Measurements from ENCODE around the gene ABCF1.

The ABCF1 gene

GRCh38 chr6:30601815-30602641 is 30.8 kb downstream of the ABCF1 start:
- DNase-seq = no peak

GRCh38 chr6:30603961-30604360 is 32.7 kb downstream of the ABCF1 start:
- DNase-seq = no peak

- no peak for DNase-seq
These were observed 38.8 kb downstream of the ABCF1 start for GRCh38 chr6:30610065-30610464.

- no peak for DNase-seq
These were observed 40.1 kb downstream of the ABCF1 start for GRCh38 chr6:30611150-30611855.

- DNase-seq = no peak
These were observed 40.6 kb downstream of the ABCF1 start for GRCh38 chr6:30611856-30612194.

- DNase-seq = no peak
These were observed 41.0 kb downstream of the ABCF1 start for GRCh38 chr6:30612213-30612612.

GRCh38 chr6:30612687-30613248 is 41.5 kb downstream of the ABCF1 start:
- DNase-seq = no peak

- no peak for DNase-seq
These were observed 42.2 kb downstream of the ABCF1 start for GRCh38 chr6:30613251-30614043.

- DNase-seq = no peak
These were observed 43.0 kb downstream of the ABCF1 start for GRCh38 chr6:30614044-30614842.

- peak; percentile 96 for DNase-seq
These were observed 43.6 kb downstream of the ABCF1 start for GRCh38 chr6:30614843-30615218.

GRCh38 chr6:30615219-30615957 is 44.1 kb downstream of the ABCF1 start:
- peak; percentile 83 for DNase-seq

- DNase-seq = peak; percentile 38
These were observed 44.9 kb downstream of the ABCF1 start for GRCh38 chr6:30615958-30616810.

GRCh38 chr6:30616811-30617564 is 45.7 kb downstream of the ABCF1 start, which contains the start of gene PPP1R10:
Gene PPP1R10, minus strand, starts transcription at chr6:30617243. Its CDS starts 7,299 bp downstream, at chr6:30609944.
- DNase-seq = peak; percentile 98

GRCh38 chr6:30617565-30618269 is 46.5 kb downstream of the ABCF1 start, which contains the start of gene MRPS18B:
Gene MRPS18B, plus strand, starts transcription at chr6:30617840. Its CDS starts 26 bp downstream, at chr6:30617866.
- DNase-seq = peak; percentile 97

- no peak for DNase-seq
These were observed 47.1 kb downstream of the ABCF1 start for GRCh38 chr6:30618270-30618797.

GRCh38 chr6:30619561-30619960 is 48.3 kb downstream of the ABCF1 start:
- DNase-seq = no peak

- no peak for DNase-seq
These were observed 54.3 kb downstream of the ABCF1 start for GRCh38 chr6:30625511-30625910.

- DNase-seq = peak; percentile 36
These were observed 55.5 kb downstream of the ABCF1 start, which contains the start of gene ATAT1 for GRCh38 chr6:30626484-30627366. Gene ATAT1, plus strand, starts transcription at chr6:30626874.

All from NCI-H1694 treated with DMSO at 0.1 percent for 48 hours (cell line).